ENCODE results near the gene AFF3.

- TF ChIP-seq CTCF (IDR thresholded peaks at IDR 0.05; ENCODE audit: low read length) (no peak), EZH2 (IDR thresholded peaks at IDR 0.05; ENCODE audit: borderline replicate concordance, low read length) (no peak)
These were observed 141.3 kb downstream of the AFF3 start for GRCh38 chr2:100000915-100001707.

Measured in OCI-LY1 (cell line).